GM19043 (cell line): ENCODE measurements around the gene TENM4.

Experiments
- ATAC-seq: cut with Tn5 transposase; IDR thresholded peaks from one replicate; pipeline ENCODE4 v1.9.1; 2021; ENCODE audit warnings: low read depth; ENCODE audit not compliant: unreplicated experiment

Gene TENM4

GRCh38 chr11:79045018-79045799, 395.6 kb downstream of the TENM4 start:
- no peak for ATAC-seq

- ATAC-seq = no peak
Observed at GRCh38 chr11:79044201-79044600, 396.6 kb downstream of the TENM4 start.

- ATAC-seq = no peak
Observed at GRCh38 chr11:79043726-79044125, 397.1 kb downstream of the TENM4 start.

GRCh38 chr11:79042824-79043223, 398.0 kb downstream of the TENM4 start:
- no peak for ATAC-seq

GRCh38 chr11:79040348-79040747, 400.5 kb downstream of the TENM4 start:
- no peak for ATAC-seq

GRCh38 chr11:79039122-79039521, 401.7 kb downstream of the TENM4 start:
- ATAC-seq = no peak

- no peak for ATAC-seq
Observed at GRCh38 chr11:79035881-79036280, 404.9 kb downstream of the TENM4 start.

GRCh38 chr11:79033833-79034232, 407.0 kb downstream of the TENM4 start:
- ATAC-seq = no peak

GRCh38 chr11:79030448-79030847, 410.4 kb downstream of the TENM4 start:
- ATAC-seq = no peak

GRCh38 chr11:79028225-79028624, 412.6 kb downstream of the TENM4 start:
- no peak for ATAC-seq

- no peak for ATAC-seq
Observed at GRCh38 chr11:79026803-79027445, 413.9 kb downstream of the TENM4 start.

- no peak for ATAC-seq
Observed at GRCh38 chr11:79025622-79026021, 415.2 kb downstream of the TENM4 start.

GRCh38 chr11:79025097-79025496, 415.7 kb downstream of the TENM4 start:
- no peak for ATAC-seq

GRCh38 chr11:79022265-79022664, 418.6 kb downstream of the TENM4 start:
- no peak for ATAC-seq

GRCh38 chr11:79021601-79022000, 419.2 kb downstream of the TENM4 start:
- ATAC-seq = no peak

GRCh38 chr11:79019975-79020374, 420.9 kb downstream of the TENM4 start:
- no peak for ATAC-seq

- ATAC-seq = no peak
Observed at GRCh38 chr11:79019277-79019676, 421.6 kb downstream of the TENM4 start.

GRCh38 chr11:79018371-79018849, 422.4 kb downstream of the TENM4 start:
- ATAC-seq = no peak

GRCh38 chr11:79017811-79018210, 423.0 kb downstream of the TENM4 start:
- no peak for ATAC-seq

- ATAC-seq = no peak
Observed at GRCh38 chr11:79013509-79013908, 427.3 kb downstream of the TENM4 start.

GRCh38 chr11:79011357-79011756, 429.5 kb downstream of the TENM4 start:
- ATAC-seq = no peak

- no peak for ATAC-seq
Observed at GRCh38 chr11:79007771-79008402, 432.9 kb downstream of the TENM4 start.
